Activated gamma-delta T cell treated with Interleukin-2 at 50 U/mL for 16 hours (primary cell): ENCODE results near the gene P2RX2.

Source experiments
- DNase-seq: peaks from one replicate; pipeline ENCODE4 v3.0.0-alpha.2; 2020

Gene P2RX2

DNA sequence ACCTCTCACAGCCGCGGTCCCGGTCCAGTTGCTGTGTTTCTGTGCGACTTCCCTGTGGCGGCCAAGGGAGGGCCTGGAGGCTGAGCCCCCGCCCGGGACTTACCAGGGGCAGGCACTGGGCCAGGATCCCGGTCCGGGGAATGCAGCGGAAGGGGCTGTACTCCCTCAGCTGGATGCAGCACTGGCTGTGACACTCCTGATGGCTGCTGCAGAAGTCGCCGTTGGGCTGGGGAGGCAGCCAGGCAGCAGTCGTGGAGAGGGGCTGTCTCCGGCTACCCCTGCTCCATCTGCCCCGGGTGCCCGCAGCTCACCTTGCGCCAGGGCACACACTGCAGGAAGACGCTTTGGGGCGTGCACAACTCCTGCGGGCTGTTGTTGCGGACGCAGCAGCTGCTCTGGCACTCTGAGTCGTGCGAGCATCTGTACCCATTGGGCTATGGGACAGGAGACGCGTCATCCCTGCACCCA, 14.4 kb upstream of the P2RX2 start:
- no peak for DNase-seq

DNA sequence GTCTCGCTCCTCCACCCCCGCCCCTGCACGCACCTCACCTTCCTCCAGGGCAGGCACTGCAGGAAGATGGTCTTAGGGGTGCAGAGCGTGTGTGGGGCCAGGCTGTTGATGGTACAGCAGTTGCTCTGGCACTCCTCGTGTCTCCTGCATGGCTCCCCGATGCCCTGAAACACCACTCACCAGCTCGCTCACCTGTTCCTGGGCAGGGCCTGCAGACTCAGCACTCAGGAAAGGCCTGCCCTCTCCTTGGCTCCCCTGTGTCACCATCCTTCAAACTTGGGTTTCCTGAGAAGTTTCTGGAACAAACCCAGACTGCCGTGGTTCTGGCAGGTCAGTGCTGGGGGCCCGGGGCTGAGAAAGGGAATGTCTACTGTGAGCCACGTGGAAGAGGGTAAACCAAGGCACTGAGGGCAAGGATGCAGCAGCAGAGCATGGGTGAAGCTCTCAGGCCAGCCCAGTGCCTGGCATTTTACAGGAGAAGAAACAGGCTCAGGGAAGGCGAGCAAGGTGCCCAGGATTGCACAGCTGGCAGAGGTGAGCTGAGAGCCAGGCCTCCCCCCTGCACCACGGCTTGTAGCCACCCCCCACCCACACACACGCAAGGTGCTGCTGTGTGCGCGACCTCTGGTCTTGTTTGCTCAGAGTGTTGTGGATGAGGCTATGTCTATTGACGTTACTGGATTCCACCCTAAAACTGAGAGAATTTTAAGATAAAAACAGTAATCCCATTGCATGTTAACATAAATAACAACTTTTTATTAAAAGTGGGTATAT, 13.7 kb upstream of the P2RX2 start:
- DNase-seq, result no peak

DNA sequence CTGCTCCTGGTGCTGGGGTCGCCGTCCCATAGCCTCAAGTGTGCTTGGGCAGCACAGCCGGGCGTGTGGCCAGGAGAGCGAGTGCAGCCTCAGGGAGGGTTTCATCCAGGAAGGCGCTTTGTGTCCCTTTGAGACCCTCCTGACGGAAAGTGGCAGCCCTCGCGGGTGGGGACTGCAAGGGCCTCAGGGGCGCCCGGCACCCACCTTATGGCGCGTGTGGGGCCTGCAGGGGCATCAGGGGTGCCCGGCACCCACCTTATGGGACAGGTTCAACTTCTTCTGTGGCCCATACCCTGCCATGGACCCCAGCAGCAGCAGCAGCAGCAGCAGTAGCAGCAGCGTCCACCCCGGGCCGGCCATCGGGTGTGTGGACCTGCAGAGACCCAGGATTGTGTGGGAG, 12.7 kb upstream of the P2RX2 start:
- DNase-seq, result no peak

DNA sequence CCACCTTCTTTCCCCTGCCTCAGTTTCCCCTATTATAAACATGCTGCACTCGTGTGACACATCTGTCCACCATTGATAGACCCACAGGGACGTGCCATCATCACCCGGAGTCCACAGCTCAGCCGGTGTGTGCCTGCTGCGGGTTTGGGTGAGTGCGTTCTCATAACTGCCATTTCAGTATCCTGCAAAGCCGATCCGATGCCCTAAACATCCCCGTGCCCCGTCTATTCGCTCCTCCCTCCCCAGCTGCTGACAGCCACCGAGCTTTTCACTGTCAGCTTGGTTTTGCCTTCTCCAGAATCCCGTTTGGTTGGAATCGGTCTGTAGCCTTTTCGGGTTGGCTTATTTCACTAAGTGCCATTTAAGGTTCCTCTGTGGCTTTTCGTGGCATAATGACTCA, 12.1 kb upstream of the P2RX2 start:
- DNase-seq, result no peak

DNA sequence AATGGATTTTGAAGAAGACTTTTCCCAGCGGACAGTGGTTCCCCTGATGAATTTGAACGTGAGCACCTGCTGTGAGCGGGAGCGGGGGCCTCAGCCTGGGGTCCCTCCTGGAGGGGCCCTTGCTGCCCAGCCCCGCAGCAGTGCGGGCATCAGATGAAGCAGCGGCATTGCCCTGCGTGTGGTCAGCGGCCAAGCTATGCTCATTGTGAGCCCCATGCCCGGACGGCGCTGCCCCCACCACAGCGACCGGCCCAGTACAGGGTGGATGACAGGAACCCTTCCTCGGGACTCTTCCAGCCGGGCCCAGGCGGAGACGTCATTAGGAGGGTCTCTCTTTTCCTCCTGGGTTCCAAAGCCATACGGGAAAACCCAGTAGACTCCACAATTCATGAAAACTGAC, 11.6 kb upstream of the P2RX2 start:
- DNase-seq, result no peak

DNA sequence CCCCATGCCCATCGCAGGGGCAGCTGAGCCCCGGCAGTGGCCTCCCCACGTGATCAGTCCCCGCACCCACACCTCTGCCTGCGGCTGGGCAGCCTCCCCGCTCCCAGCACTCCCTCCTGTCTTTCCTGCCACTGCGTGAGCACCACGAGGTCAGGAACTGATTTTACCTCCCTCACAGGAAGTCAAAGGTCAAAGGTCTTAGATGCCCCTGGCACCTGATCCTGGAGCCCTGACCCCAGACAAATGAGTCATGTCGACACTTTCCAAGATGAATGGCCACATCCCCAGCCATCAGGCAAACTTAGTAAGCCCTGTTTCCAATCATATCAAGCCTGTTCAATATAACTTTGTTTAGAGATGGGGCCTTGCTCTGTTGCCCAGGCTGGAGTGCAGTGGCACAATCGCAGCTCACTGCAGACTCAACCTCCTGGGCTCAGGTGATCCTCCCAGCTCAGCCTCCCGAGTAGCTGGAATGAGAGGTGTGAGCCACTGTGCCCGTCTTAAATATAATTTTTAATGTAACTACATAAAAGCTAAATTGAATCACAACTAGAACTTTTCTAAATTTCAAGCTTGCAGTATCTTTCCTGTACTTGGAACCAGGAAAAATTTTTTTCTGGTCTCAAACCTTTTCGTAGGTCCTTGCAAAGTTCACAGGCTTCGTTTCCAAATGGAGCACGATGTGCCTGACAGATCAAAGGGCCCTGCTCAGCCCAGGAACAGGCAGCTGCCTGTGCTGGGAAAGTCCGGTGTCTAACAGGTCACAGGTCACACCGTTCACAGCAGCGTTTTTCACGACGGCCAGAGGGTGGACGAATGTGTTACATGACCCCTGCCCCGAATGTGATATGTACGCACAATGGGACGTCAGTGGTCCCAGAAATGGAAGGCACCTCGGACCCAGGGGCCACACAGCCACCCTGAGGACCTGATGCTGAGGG, 10.1 kb upstream of the P2RX2 start:
- no peak for DNase-seq

DNA sequence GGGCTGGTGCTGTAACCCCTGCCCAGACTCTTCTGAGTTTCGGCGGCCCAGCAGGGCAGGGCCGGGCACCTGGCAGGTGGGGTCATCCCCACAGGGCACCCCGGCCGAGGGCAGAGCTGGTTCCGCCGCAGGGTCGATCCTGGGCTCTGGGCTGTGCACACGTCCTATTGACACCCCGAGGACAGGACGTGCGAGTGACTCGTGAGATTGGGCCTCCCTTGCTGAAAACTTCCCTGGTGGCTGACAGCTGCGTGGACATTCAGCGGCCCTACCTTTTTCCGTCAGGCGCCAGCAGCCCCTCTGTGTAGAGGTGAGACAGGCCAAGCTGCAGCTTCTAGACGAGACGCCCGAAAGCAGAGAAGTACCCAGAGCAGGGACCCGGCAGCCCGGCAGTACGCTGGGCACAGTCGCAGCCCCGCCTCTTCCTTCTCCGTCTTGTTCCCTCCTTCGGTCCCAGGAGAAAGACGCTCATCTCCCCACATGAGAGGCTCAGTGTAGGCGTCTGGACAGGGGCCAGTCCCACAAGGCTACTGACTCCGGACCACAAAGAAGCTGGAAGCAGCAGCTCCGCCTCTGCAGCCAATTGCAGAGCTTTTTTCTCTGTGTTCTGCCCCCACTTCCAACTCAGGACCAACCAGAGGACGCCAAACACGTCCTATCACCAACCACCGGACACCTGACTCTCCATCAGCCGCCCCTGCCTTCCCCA, 8.4 kb upstream of the P2RX2 start, which contains the start of gene LRCOL1:
Gene LRCOL1, minus strand, starts transcription at position 532 of the 709 bp plus-strand sequence. CDS start 4,331 bp downstream, outside the sequence.
- DNase-seq, result no peak

DNA sequence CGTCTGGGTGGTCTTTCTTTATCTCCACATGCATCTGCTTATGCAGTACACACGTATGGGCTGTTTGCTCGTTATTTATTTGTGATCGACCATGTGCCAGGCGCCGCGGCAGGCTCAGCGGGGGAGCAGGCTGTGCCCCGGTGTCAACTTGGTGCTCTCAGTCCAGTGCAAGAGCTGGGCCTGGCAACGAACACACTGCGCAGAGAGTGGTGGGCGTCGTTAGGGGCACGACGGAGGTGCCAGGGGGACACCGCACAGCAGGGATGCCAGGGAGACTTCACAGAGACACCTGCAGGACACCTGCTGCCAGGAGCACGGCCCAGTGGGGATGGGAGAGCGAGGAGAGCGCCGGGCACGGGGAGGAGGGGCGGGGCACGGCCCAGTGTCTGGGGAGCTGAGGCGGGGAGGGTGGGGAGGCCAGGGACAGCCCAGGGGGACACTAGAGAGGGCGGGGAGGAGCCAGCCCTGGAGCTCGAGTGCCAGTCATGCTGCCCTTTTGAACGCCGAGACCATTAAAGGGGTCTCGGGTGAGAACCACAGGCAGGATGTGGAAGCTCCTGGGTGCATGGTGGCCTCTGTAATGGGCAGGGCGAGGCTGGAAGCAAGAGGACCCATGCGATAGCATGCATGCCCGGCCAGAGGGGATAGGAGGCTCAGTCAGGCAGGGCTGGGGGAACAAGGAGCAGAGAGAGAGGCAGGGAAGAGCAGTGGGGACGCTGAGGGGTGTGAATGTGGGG, 7.5 kb upstream of the P2RX2 start:
- DNase-seq, result no peak

DNA sequence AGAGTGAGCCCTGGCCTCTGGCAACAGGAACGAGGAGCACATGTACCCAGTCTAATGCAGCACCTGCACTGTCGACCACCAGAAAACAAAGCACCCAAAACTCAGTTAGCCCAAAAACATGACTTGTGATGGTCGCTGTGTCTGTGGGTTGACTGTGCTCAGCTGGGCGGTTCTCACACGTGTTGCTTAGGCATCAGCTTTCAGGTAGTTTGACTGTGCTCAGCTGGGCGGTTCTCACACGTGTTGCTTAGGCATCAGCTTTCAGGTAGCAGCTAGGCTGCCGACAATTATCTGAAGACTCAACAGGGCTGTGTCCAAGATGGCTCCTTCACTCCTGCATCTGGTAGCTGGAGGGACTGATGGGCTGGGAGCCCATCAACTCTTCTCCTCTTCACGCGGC, 7.0 kb upstream of the P2RX2 start:
- no peak for DNase-seq

DNA sequence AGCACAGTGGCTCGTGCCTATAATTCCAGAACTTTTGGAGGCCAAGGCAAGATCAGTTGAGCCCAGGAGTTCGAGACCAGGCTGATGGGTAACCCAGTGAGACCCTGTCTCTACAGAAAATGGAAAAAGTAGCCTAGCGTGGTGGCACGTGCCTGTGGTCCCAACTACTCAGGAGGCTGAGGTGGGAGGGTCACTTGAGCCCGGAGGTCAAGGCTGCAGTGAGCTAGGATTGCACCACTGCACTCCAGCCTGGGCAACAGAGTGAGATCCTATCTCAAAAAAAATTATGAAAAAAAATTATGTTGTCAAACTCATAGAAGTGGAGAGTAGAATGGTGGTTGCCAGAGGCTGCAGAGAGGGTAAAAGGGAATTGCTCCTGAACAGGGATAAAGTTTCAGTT, 4.5 kb upstream of the P2RX2 start:
- no peak for DNase-seq

DNA sequence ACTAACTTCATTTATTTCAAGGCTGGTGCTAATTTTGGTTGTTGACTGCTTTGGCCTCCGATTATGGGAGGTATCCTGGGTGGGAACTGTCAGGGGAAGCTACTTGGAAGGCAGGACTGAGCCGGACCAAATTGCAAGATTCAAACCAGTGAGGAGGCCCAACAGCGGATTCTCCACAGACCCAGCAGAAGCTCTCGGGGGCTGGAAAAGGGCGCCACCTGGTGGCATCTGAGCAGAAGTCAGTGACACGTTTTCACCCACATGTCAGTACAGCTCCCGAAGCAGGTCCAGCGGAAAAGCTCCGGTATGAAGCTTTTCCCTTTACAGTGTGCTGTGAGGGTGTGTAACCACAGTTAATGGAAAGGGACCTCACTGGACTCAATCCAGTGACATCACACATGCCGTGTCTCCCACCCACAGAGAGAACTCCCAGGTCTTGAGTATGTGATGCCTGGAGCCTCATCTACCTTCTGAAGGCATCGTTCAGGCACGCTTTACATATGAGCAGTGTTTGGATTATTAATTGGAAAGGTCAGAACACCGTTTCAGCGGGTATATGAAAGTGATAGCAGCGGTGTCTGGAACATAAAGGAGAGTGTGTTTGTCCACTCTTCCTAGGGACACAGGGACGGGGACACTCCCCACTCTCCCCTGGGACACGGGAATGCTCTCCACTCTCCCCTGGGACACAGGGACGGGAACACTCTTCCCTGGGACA, 3.6 kb upstream of the P2RX2 start:
- DNase-seq, result peak; percentile 83

DNA sequence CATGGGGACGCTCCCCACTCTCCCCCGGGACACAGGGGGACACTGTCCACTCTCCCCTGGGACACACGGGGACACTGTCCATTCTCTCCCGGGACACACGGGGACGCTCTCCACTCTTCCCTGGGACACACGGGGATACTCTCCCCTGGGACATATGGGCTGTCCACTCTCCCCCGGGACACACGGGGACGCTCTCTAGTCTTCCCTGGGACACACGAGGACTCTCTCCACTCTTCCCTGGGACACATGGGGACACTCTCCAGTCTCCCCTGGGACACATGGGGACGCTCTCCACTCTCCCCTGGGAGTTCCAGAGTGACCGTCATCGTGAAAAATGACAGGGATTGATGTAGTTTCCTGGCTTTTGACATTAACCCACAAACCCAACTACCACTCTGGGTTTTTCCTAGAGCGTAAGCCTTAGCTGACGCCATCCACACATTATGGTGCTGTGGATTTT, 3.0 kb upstream of the P2RX2 start:
- DNase-seq, result no peak

DNA sequence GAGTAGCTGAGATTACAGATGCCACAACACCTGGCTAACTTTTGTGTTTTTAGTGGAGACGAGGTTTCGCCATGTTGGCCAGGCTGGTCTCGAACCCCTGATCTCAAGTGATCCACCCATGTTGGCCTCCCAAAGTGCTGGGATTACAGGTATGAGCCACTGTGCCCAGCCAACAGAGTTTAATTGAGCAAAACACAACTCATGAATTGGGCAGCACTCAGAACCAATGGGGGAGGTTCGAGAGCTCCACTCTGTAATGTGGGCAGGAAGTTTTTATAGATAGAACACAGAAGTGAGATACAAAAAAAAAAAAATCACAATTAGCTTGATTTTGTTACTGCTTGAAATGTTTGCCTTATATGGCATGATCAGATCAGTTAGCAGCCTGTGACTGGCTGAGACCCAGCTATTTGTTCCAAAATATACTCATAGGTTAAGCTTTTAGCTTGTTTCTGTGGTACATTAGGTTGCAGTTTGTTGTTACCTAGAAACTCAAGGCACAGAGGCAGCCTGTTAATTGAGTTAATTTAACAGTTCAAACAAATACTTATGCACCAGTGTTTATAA, 1.4 kb upstream of the P2RX2 start:
- DNase-seq, result no peak

DNA sequence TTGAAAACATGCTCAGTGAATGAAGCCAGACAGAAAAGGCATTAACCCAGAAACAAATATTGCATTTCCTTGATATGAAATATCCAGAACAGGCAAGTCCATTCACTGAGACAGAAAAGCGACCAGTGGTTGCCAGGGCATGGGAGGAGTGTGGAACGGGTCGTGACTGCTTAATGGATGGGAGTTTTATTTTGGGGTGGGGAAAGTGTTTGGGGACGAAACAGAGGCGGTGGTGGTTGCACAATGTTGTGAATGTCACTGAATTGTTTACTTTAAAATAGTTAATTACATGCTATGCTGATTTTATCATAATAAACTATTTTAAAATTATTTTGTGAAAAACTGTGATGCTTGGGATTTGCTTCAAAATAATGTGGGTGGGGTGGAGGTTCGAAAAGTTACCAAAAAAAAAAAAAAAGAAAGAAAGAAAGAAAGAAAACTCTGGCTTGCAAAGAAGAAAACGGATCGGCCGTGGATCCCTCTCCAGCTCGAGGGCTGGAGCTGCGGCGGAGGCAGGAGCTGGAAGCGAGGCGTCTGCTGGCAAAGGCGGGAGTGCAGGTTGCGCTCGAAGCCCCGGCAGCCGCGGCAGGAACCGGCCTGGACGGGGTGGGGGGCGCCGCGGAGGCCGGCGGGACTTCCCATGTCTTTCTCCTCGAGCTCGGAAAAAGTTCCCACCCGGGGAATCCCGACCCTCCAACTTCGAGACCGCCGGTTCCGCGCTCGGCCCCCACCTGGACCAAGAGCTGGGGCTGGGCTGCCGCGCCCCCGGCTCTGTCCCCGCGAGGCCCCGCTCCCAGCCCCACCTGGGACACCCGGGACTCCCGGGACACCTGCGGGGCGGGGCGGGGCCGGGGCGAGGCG, 524 bp upstream of the P2RX2 start:
- DNase-seq, result no peak

DNA sequence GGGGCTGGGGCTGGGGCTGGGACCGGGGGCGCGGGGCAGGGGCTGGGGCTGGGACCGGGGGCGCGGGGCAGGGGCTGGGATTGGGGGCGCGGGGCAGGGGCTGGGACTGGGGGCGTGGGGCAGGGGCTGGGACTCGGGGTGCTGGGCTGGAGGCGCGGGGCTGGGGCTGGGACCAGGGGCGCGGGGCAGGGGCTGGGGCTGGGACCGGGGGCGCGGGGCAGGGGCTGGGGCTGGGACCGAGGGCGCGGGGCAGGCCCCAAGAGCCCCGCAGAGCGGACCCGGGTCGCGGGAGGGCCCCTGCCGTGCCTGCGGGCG, 452 bp downstream of the P2RX2 start:
- DNase-seq, result no peak

DNA sequence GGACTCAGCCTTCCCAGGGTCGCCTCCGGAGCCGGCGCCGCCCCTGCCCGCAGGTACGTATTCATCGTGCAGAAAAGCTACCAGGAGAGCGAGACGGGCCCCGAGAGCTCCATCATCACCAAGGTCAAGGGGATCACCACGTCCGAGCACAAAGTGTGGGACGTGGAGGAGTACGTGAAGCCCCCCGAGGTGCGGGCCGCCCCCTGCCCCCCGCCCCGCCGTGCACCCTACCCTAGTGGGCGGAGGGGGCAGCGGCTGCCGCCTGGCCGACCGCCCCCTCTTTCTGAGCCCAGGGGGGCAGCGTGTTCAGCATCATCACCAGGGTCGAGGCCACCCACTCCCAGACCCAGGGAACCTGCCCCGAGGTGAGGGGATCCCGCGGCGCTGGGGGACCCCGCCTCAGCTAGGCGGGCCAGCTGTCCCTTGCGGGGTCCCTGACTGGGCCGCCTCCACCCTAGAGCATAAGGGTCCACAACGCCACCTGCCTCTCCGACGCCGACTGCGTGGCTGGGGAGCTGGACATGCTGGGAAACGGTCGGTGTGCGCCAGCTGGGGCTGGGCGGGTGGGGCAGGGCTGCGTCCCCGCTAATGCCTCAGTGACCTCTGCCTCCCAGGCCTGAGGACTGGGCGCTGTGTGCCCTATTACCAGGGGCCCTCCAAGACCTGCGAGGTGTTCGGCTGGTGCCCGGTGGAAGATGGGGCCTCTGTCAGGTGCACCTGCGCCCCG, 973 bp downstream of the P2RX2 start:
- no peak for DNase-seq

DNA sequence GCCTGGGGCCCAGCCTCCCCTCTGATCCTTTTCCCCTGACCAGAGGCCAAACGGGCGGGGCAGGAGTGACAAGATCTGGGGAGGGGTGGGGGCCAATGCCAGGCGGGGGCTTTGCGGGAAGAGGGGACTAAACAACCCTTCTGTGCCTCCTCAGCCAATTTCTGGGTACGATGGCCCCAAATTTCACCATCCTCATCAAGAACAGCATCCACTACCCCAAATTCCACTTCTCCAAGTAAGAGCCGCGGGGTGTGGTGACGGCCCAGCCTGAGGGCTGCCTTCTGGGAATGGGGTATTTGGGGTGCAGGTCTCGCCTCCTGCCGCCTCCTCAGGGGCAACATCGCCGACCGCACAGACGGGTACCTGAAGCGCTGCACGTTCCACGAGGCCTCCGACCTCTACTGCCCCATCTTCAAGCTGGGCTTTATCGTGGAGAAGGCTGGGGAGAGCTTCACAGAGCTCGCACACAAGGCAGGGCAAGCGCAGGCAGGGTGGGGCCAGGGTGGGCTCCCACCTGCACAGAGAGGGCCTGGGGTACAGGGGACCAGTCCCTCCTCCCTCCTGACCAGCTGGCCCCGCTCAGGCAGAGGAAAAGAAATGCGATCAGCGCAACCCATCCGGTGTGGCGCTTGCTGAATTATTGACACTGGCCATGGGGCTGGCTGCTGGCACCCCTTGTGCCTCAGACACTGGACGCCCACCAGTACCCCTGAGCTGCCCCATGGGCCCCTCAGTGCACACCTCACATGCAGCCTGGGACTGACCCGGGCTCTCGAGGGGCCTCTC, 1.7 kb downstream of the P2RX2 start:
- DNase-seq, result no peak

DNA sequence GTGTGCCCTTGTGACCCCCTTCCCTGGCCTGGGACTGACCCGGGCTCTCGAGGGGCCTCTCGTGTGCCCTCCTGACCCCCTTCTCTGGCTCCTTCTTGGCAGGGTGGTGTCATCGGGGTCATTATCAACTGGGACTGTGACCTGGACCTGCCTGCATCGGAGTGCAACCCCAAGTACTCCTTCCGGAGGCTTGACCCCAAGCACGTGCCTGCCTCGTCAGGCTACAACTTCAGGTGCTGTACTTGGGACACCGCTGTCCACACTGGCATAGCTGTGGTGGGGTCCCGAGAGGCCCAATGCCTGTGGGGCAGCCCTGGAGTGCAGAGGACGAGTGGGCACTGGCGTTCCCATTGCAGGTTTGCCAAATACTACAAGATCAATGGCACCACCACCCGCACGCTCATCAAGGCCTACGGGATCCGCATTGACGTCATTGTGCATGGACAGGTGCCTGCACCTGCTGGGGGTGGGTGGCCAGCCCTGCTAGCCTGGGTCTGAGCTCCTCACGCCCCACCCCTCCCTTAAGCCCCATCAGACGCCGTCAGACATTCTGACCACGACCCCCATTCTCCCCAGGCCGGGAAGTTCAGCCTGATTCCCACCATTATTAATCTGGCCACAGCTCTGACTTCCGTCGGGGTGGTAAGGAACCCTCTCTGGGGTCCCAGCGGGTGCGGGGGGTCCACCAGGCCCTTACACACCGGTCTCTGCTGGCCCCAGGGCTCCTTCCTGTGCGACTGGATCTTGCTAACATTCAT, 2.5 kb downstream of the P2RX2 start:
- no peak for DNase-seq
